Ovary (tissue), 3 donors: ENCODE measurements around the gene WDR26.

ENCODE experiments used
- CTCF ChIP-seq, 3 donors: fragments of 450-650 bp in 2 of 3; fragments of 200-600 bp in 1 of 3; IDR thresholded peaks; one replicate each; pipeline versions ENCODE4 v1.5.1 to v1.8.0; 2016 to 2022; ENCODE audit warnings: antibody characterized with exemption in 3 of 3, mild to moderate bottlenecking in 1 of 3
- EP300 ChIP-seq: sonication (generic); formaldehyde crosslinking; IDR thresholded peaks from one replicate; pipeline ENCODE4 v1.6.1; 2017; ENCODE audit warnings: antibody characterized with exemption
- POLR2A ChIP-seq: fragments of 450-650 bp; IDR thresholded peaks from one replicate; pipeline ENCODE4 v1.6.1; 2017; ENCODE audit warnings: antibody characterized with exemption, mild to moderate bottlenecking, moderate library complexity
- donor health status: DM: no; HTN: no; CAD: no.

GRCh38 chr1:224481601-224482000, 47.0 kb upstream of the WDR26 start:
- TF ChIP-seq POLR2A, result no peak
- TF ChIP-seq CTCF (IDR thresholded peaks at IDR 0.05), result no peak
- no peak for TF ChIP-seq EP300
